Embryonic facial prominence (tissue), 1 donor: ENCODE results near the gene RNF4.
"Not testable (repeated sequence)": the region's sequence is repeated elsewhere in the genome, so short reads cannot be mapped to it uniquely, and the experiment has no call there.

Experiments used
- DNase-seq: peaks from one replicate; pipeline ENCODE4 v3.0.0-alpha.2; 2016; ENCODE audit errors: extremely low spot score

Gene RNF4

GRCh38 chr4:2468456-2469191, at the start of gene RNF4:
TSS of gene RNF4 (plus strand) at chr4:2469106. CDS start at chr4:2490494, 21,388 bp downstream.
- peak; percentile 92 for DNase-seq

- DNase-seq, result no peak
Observed at GRCh38 chr4:2419814-2420213, 49.1 kb upstream of the RNF4 start.

DNA sequence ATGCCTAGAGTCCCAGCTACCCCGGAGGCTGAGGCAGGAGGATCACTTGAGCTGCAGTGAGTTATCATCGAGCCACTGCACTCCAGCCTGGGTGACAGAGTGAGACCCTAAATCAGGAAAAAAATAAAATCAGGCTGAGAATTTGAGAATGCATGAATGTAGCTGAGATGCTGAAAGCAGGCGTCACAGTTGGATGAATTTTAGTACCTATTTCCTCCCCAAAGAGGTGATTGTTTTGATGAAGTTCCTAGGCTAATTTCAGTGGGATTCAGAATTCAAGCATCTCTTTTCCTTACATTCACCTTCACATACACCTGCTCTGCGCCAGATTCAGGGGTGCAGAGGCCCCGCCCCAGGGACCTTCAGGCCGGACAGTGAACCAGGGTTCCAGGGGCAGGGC, 47.0 kb upstream of the RNF4 start:
- no peak for DNase-seq

DNA sequence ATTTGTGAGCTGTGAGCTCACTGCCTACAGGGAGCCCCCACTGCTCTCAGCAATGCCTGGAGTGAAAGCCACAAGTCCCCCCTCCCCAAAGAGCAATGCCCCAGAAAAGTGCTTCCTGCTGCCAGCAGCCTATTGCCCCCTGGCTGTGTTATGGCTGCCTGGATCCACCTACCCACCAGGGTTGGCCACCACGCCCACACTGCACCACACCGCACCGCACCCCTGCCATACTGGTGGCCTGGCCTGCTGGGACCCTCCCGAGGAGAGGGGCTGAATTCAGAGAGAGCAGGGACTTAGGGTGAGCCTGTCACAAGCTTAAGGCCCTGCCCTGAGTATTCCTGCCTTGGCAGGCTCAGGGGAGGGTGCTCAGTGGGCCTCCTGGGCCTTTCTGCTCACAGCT, 45.8 kb upstream of the RNF4 start:
- DNase-seq, result no peak

- DNase-seq, result no peak
Observed at GRCh38 chr4:2423695-2424094, 45.2 kb upstream of the RNF4 start.

DNA sequence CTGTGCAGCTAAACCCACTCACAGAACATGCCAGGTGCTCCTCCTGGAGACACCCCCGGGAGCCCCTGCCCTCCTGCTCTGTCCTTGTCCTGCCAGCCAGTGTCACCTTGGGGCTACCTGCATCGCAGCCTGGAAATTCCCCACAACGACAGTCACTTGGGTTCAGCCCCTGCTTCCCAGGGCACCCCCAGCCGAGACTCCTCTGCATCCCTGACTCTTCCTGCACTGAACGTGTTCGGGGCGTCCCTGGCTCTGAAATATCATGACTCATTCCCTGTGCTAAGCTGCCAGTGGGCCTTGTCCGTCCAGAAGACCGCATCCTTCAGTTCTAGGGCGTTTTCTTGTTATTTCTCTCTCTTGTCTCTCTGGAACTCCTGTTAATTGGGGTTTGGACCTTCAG, 44.3 kb upstream of the RNF4 start:
- DNase-seq, result no peak

DNA sequence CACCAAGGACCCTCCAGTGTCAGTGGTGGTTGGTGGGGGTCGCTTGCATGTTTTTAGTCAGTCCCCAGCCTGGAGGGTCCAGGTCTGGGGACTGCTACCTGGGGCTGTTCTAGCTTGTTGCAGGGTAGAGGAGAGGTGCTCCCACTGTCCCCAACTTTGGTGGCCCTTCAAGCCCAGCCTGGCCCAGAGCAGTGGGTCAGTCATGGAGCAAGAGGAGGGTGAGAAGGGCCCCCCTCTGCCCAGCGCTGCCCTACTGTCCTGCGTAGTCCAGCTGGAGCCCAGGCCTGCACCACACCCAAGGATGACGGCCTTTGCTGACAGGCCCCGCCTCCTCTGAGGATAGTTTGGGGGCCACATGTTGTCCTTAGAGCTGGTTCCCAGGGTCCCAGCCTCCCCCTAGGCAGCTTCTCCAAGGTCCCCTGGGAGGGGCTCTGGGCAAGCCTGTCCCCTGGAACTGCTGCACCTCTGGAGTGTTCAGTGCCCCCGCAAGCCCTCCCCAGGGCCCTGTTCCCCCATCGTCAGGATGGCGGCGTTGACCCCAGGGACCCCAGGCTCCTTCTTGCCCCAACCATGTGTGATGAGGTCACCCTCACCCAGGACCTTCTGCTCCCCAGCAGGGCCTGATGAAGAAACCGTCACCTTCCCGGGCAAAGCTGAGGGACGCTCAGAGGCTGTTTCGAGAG, 43.4 kb upstream of the RNF4 start:
- DNase-seq, result no peak

- DNase-seq, result no peak
Observed at GRCh38 chr4:2426069-2426397, 42.9 kb upstream of the RNF4 start.

DNA sequence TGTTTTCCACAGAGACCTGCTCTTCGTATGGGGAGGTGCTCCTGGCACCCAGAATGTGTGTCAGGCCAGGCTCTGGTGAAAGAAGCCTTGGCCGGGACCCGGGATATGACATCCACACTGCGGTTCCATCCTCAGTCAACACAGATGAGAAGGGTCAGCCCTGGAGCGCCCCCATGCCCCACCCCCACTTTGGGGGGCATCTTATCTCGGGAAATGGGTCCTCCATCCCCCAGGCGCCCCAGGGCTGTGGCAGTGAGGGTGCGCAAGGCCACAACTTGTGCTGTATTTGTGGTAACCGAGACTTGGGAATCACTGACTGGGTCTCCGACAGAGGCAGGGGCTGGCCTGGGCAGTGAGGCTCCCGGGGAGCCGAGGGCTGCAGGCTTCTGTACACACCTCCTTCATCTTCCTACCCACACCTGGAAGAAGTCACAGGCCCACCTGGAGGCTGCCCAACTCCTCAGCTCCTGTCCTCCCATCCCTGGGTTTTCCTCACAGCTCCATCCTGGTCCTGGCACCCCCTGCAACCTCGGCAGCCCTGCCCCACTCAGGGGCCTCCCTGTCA, 42.1 kb upstream of the RNF4 start:
- DNase-seq, result no peak

DNA sequence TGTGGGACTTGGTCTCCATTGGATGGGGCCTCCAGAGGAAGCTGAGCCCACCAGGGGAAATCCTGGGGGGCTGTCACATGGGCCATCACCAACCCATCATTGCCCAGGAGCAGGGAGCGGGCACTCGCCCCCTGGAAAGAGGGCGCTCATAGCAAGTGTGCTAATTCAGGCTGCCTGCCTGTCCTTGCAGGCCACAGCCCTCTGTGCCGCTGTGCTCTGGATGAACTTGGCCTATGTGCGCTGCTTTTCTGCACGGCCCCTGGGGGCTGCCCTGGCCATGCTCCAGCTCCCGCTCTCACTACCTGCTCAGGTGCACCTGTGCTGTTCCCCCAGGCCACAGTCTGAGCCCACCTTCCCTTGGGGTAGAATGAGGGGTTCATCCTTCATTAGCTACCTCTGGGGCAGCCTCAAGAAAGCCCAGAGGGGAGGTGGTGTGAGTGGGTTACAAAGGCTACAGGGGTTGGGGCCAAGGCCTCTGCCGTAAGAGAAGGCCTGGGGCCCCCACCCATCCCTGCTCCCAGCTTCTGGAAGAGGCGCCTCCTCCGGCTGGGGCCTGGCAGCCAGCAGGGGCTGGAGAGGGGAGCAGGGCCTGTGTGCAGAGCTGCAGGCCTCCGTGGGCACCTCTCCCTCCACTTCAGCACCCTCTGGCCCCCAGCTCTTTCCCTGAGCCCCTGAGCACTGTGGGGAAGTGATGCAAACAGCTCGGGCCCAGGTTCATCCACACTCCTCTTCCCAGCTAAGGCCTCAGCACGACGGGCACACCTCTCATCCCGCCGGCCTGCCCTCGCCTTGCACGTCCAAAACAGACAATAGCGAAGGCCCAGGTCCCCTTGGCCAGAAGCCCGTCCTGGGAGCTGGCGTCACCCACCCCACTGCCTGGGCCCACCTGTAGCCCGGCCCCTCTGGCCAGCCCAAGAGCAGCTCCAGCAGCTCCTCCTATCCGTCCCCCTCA, 41.2 kb upstream of the RNF4 start:
- no peak for DNase-seq

DNA sequence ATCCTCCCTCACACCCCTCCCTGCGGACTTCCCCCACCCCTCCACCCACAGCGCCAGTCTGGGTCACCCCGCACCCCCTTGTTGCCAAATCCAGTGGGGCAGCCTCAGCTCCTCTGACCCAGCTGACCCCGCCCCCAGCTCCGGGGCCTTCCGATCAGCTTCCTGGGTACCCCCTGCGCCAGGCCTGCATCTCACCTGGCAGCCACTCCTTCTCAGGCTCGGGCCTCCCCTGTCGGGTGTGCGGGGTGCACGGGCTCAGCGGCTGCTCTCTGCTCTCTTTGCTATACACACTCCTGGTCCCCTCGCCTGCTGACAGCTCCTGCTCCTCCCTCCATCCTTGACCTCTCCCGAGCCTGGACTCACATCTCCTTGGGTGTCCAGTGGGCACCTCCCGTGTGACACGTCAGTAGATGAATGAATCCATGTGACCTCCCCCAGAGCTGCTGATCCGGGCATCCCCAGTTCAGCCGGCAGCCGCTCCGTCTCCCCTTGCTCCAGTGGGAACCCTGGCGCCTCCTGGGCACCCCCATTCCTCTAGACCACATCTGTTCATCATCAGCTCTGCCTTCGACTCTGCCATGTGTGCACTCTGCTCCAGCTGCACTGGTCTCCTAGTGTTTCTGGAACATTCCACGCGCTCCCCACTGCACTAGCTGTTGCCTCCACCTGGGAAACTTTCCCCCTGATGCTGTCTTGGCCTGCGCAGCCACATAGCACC, 40.3 kb upstream of the RNF4 start:
- DNase-seq, result no peak

DNA sequence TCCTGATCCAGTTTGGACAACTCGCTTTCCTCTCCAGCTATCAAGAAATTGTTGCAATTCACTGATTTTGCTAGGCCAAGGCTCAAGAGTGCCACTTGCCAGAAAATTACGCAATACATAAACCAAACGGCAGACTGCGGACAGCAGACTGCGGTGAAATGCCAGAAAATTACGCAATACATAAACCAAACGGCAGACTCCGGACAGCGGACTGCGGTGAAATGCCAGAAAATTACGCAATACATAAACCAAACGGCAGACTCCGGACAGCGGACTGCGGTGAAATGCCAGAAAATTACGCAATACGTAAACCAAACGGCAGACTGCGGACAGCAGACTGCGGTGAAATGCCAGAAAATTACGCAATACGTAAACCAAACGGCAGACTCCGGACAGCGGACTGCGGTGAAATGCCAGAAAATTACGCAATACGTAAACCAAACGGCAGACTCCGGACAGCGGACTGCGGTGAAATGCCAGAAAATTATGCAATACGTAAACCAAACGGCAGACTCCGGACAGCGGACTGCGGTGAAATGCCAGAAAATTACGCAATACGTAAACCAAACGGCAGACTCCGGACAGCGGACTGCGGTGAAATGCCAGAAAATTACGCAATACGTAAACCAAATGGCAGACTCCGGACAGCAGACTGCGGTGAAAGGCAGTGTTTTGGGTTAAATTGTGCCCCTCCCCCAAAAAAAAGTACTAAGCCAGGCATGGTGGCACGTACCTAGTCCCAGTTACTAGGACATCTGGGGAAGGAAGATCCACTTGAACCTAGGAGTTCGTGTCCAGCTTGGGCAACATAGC, 38.8 kb upstream of the RNF4 start:
- not testable (repeated sequence) for DNase-seq

DNA sequence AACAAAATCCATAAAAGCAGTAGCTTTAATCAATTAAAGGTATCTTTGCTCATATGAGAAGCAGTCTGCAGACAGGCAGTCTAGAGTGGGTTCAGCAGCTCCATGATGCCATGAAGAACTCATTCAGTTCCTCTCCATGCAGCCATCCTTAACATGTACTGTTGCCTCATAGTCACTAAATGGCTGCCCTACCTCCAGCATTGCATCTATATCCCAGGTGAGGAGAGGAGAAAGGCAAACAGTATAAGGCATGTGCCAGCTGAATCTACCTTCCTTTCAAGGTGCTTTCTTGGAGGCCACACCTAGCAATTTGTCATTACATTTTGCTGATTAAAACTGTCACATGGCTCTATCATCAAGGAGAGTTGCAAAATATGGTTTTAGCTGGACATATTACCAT, 36.9 kb upstream of the RNF4 start:
- DNase-seq, result no peak

DNA sequence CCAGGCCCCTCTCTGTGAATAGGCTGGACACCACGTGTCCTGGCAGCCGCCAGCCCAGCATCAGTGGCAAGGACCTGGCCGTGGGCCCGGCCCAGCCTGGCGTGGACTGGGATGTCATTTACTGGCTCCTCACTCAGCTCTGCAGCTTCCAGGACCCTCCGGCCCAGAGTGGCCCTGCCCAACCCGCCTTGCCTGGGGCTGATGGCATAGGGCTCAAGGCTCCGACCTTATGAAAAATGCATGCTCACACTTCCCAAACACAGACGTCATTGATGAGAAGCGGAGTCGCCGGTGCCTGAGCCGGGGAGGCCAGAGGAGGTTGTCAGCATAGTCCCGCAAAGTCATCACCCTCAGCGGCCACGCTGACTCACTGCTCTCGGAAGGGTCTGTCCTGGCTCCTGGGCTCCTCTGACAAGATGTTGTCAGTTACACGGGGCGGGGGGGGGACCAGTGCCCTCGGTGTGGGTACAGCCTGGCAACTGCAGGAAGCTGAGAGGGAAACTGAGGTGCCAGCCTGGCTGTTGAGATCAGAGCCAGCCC, 35.8 kb upstream of the RNF4 start:
- DNase-seq, result no peak

- no peak for DNase-seq
Observed at GRCh38 chr4:2433609-2434350, 35.1 kb upstream of the RNF4 start.

DNA sequence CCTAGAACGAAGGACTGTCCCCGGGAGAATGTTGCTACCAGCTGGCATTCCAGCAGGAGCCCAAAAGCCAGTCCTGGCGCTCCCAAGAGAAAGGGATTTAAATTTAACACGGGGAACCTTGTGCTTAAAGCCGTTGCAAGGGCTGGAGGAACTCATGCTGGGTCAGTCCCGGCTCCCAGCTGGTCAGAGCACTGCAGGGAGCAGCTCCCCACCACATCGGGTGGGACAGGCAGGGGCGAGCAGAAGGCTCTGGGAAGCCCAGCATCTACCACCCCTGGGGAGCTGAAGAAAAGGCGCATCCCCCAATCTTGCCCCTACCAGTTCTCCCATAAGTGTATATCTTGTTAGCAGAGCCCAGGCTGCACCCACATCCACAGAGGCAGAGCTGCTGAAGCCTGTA, 34.5 kb upstream of the RNF4 start:
- DNase-seq, result no peak

- DNase-seq, result no peak
Observed at GRCh38 chr4:2436301-2436700, 32.6 kb upstream of the RNF4 start.

DNA sequence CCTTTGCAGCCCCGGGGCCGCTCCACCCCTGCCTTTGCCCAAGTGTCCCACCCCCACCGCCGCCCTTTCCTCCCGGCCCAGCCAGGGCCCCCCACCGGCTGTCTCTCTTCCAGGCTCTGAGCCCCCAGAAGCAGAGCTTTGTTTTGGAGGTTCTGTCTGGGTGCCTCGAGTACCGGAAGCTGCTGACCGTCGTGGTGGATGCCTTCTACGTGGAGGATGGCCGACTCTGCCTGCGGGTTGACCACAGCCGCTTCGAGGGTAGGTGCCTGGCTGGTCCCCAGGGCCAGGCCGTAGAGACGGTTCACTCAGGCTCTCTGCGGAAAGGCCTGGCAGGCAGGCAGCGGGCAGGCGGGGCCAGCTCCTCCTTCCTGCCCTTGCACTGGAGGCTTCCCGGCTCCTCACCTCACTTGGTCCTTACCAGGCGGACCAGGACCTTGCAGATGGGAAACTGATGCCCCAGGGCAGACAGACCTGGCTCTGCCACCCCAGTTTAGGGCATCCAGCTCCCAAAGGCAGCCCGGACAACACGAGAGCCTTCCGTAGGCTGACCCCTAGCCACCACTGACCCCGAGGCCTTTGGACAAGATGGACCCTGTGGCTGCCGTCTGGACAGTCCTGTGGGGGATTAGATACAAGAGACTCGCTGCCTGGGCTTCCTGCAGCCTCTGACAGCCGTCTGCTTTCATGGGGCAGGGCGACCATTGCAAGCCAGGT, 32.0 kb upstream of the RNF4 start:
- DNase-seq, result no peak
